SK-N-SH treated with all-trans-retinoic acid at 6 μM for 48 hours (cell line): Measurements from ENCODE around the gene SNX32.

Experiments used
- BACH2 ChIP-seq: fragments of 250-450 bp; sonication (Bioruptor Pico); IDR thresholded peaks from 2 replicates; pipeline ENCODE4 v1.9.0; 2021; ENCODE audit warnings: mild to moderate bottlenecking, borderline replicate concordance
- CSRNP3 ChIP-seq: fragments of 250-450 bp; sonication (Bioruptor Pico); IDR thresholded peaks from 2 replicates; pipeline ENCODE4 v1.5.1; 2021; ENCODE audit warnings: mild to moderate bottlenecking, moderate library complexity
- ISL1 ChIP-seq: fragments of 250-450 bp; sonication (Bioruptor Pico); IDR thresholded peaks from 2 replicates; pipeline ENCODE4 v2.1.2; 2022; ENCODE audit warnings: mild to moderate bottlenecking, moderate library complexity
- PPARA ChIP-seq: fragments of 250-450 bp; sonication (Bioruptor Pico); IDR thresholded peaks from 2 replicates; pipeline ENCODE4 v1.5.0; 2020; ENCODE audit warnings: mild to moderate bottlenecking, borderline replicate concordance
- TOX ChIP-seq: fragments of 250-450 bp; sonication (Bioruptor Pico); IDR thresholded peaks from 2 replicates; pipeline ENCODE4 v1.8.0; 2021; ENCODE audit warnings: mild to moderate bottlenecking, moderate library complexity, borderline replicate concordance
- TSHZ2 ChIP-seq: fragments of 250-450 bp; sonication (Bioruptor Pico); IDR thresholded peaks from 2 replicates; pipeline ENCODE4 v1.5.0; 2020; ENCODE audit warnings: mild to moderate bottlenecking, moderate library complexity
- ZFP3 ChIP-seq: fragments of 250-450 bp; sonication (Bioruptor Pico); IDR thresholded peaks from 2 replicates; pipeline ENCODE4 v1.5.0; 2020; ENCODE audit warnings: mild to moderate bottlenecking, moderate library complexity
- ZFP30 ChIP-seq: fragments of 450-650 bp; formaldehyde crosslinking; IDR thresholded peaks from 2 replicates; pipeline ENCODE4 v1.5.0; 2022; ENCODE audit warnings: mild to moderate bottlenecking, moderate library complexity
- ZNF8 ChIP-seq: fragments of 450-650 bp; formaldehyde crosslinking; IDR thresholded peaks from 2 replicates; pipeline ENCODE4 v1.5.0; 2020; ENCODE audit warnings: mild to moderate bottlenecking, moderate library complexity
- TF ChIP-seq, protein P1 (sequence below): fragments of 250-450 bp; sonication (Bioruptor Pico); IDR thresholded peaks from 2 replicates; pipeline ENCODE4 v1.5.1; 2020; ENCODE audit warnings: low read depth, mild to moderate bottlenecking, moderate library complexity

DNA sequence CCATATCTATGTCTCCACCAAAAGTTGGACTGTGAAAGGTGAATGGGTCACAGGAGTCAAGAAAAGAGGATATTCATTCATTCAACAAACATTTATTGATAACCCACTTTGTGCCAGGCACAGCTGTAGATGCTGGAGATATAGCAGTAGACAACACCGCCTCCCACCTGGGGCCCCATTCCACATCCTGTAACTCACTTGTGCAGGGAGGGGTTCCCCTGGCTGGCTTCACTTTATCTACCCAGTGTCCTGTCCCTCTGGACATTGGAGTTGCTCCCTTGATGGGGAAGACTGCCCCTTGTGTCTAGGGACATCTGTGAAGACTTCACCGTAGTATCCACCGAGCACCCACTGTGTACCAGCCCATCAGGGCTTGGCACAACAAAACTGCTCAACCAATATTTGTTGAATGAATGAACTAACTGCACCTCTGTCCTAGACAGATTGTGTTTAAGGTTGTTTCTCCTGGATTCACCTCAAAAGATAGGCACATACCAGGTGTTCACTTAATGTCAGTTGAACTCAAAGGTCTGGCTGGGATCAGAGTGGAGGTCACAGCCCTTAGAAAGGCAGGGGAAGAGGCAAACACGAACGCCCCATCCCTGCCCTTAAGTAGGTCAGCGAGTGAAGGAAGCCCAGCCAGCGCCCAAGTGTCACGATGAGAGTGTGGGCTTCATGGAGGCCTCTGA is 48.3 kb upstream of the SNX32 start:
- TF ChIP-seq ZNF8 (CRISPR knock-in tag) (no peak), TSHZ2 (CRISPR knock-in tag) (no peak), BACH2 (no peak), CSRNP3 (no peak), ISL1 (CRISPR knock-in tag) (no peak), TOX (CRISPR knock-in tag) (no peak), ZFP30 (CRISPR knock-in tag) (no peak), ZFP3 (CRISPR knock-in tag) (no peak), PPARA (CRISPR knock-in tag) (no peak)
- TF ChIP-seq, protein P1, sequence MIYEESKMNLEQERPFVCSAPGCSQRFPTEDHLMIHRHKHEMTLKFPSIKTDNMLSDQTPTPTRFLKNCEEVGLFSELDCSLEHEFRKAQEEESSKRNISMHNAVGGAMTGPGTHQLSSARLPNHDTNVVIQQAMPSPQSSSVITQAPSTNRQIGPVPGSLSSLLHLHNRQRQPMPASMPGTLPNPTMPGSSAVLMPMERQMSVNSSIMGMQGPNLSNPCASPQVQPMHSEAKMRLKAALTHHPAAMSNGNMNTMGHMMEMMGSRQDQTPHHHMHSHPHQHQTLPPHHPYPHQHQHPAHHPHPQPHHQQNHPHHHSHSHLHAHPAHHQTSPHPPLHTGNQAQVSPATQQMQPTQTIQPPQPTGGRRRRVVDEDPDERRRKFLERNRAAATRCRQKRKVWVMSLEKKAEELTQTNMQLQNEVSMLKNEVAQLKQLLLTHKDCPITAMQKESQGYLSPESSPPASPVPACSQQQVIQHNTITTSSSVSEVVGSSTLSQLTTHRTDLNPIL = no peak
